Posterior vena cava (tissue), 2 donors: ENCODE data around the gene HOXA11. TPM values are rescaled to one million over a fixed set of nuclear protein-coding genes. Genes with fewer than 3 reads are reported as not detected.
A peak's percentile ranks its signal among the peaks of the same experiment; 100 is the strongest.

Source experiments
- DNase-seq: peaks from one replicate; pipeline ENCODE4 v3.0.0-alpha.2; 2020; ENCODE audit warnings: low spot score
- intact Hi-C, 2 donors: fragments of 100-400 bp; cut with DNase I; formaldehyde crosslinking; loops; one replicate each; pipeline versions ENCODE4 v1.14.1 to v1.14.2; 2022 to 2023
- total RNA-seq, 2 donors: library from RNA; stranded (reverse); fragmentation: NEBNext Ultra II Directional; extraction: Animal tissue kit (Norgen Biotek cat#: 25700); gene quantifications; one replicate each; pipeline ENCODE4 v1.2.1, GENCODE V29; 2021
- donor health status: DM: yes; HTN: yes; CAD: no.
- donor health status: DM: yes; HTN: yes; CAD: no.

HOXA11 gene
- total RNA-seq, 2 donors from 2014 or later: 0.51 to 1.1 TPM

- intact Hi-C loops: loop anchor here in 1 of 2 donors (10.0 kb wide), 1 partner anchor 961 kb away; no protein-coding TSS in a partner anchor
- DNase-seq: peak; percentile 83
These were observed 29.1 kb downstream of the HOXA11 start for GRCh38 chr7:27155816-27156507.

- intact Hi-C loops: loop anchor here in 1 of 2 donors (10.0 kb wide), 1 partner anchor 960 kb away; no protein-coding TSS in a partner anchor
- peak; percentile 80 for DNase-seq
These were observed 29.9 kb downstream of the HOXA11 start for GRCh38 chr7:27154901-27155815.

- intact Hi-C loops: loop anchor here in 1 of 2 donors (10.0 kb wide), 1 partner anchor 960 kb away; no protein-coding TSS in a partner anchor
- DNase-seq: no peak
These were observed 30.7 kb downstream of the HOXA11 start for GRCh38 chr7:27154369-27154768.

- DNase-seq: no peak
- intact Hi-C loops: loop anchor here in 1 of 2 donors (10.0 kb wide), 1 partner anchor 959 kb away; no protein-coding TSS in a partner anchor
These were observed 31.5 kb downstream of the HOXA11 start for GRCh38 chr7:27153526-27153925.

GRCh38 chr7:27152816-27153442 lies 32.1 kb downstream of the HOXA11 start:
- peak; percentile 76 for DNase-seq

GRCh38 chr7:27151931-27152815 lies 32.9 kb downstream of the HOXA11 start, which contains the start of gene HOXA3:
Gene HOXA3, minus strand, starts transcription at chr7:27152583. Its CDS starts 41,943 bp downstream, at chr7:27110640.
- peak; percentile 87 for DNase-seq
- intact Hi-C loops: loop anchor here in 1 of 2 donors (10.0 kb wide), 1 partner anchor 957 kb away; no protein-coding TSS in a partner anchor

More at GRCh38 chr7:27152816-27153442, 32.1 kb downstream of the HOXA11 start:
- intact Hi-C loops: loop anchor here in 1 of 2 donors (10.0 kb wide), 1 partner anchor 958 kb away; no protein-coding TSS in a partner anchor

- peak; percentile 86 for DNase-seq
- intact Hi-C loops: loop anchor here in 1 of 2 donors (10.0 kb wide), 1 partner anchor 957 kb away; no protein-coding TSS in a partner anchor
These were observed 33.6 kb downstream of the HOXA11 start for GRCh38 chr7:27151341-27151930.

GRCh38 chr7:27150568-27151340 lies 34.3 kb downstream of the HOXA11 start:
- DNase-seq: peak; percentile 93
- intact Hi-C loops: loop anchor here in 1 of 2 donors (10.0 kb wide), 1 partner anchor 956 kb away; no protein-coding TSS in a partner anchor

GRCh38 chr7:27149842-27150567 lies 35.0 kb downstream of the HOXA11 start:
- peak; percentile 81 for DNase-seq
- intact Hi-C loops: loop anchor here in 1 of 2 donors (10.0 kb wide), 1 partner anchor 955 kb away; no protein-coding TSS in a partner anchor

GRCh38 chr7:27148756-27149641 lies 36.0 kb downstream of the HOXA11 start:
- intact Hi-C loops: no loop called here
- DNase-seq: no peak

GRCh38 chr7:27148031-27148755 lies 36.8 kb downstream of the HOXA11 start:
- intact Hi-C loops: no loop called here

GRCh38 chr7:27147199-27148030 lies 37.6 kb downstream of the HOXA11 start, which contains the start of gene HOXA6:
Gene HOXA6, minus strand, starts transcription at chr7:27147774. Its CDS starts 25 bp downstream, at chr7:27147749.
- intact Hi-C loops: no loop called here
- no peak for DNase-seq

More at GRCh38 chr7:27148031-27148755, 36.8 kb downstream of the HOXA11 start:
- DNase-seq: no peak

- DNase-seq: no peak
- intact Hi-C loops: no loop called here
These were observed 38.4 kb downstream of the HOXA11 start for GRCh38 chr7:27146491-27147198.
